GM12873 (cell line): ENCODE results near the gene CD58.

ENCODE experiments used
- CTCF ChIP-seq: IDR thresholded peaks from 2 replicates; pipeline ENCODE4 v1.5.1; 2012; ENCODE audit warnings: low read depth, mild to moderate bottlenecking, moderate library complexity, low read length, control low read depth; ENCODE audit not compliant: insufficient read depth; ENCODE audit errors: missing control alignments

CD58 gene

DNA sequence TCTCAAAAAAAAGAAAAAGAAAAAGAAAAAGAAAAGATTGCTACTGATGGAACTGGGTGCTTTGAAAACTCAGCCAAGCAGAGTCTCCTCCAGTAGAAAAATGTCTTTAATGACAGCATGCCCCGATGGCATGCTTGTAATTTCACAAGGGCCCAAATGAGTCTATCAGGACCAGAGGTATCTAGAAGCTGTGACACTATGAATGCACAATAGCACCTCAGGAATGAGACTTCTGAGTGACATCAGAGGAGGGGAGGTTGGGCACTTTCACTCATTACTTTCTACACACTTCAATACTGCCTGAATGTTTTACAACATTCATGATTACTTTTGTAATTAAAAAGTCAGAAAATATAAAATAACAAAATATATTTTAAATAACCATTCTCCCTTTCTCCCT, 15.1 kb upstream of the CD58 start:
- no peak for TF ChIP-seq CTCF

DNA sequence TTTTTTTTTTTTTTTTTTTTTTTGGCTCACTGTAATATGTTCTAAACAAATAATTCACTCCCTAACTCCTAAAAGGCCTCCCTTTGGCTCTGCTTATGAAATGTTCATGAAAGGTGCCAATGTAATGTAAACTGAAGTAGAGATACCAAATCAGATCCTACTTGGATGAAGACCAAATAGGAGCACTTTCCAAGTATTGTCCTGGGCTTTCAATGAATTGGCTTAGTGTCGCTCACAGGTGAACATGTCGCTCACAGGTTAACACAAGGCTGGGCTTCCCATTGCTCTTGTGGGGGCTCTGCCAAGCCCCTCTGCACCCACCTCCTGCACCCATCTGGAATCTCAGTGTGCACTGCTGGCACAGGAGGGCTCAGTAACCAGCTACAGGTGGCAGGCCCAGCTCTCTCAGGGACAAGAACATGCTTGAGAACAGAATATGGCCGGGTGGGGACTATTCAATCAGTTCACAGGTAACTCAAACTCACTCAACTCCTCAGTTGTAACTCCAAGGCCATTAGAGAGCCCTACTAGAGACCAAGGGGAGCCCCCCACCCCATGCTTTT, 10.6 kb upstream of the CD58 start:
- TF ChIP-seq CTCF = no peak

DNA sequence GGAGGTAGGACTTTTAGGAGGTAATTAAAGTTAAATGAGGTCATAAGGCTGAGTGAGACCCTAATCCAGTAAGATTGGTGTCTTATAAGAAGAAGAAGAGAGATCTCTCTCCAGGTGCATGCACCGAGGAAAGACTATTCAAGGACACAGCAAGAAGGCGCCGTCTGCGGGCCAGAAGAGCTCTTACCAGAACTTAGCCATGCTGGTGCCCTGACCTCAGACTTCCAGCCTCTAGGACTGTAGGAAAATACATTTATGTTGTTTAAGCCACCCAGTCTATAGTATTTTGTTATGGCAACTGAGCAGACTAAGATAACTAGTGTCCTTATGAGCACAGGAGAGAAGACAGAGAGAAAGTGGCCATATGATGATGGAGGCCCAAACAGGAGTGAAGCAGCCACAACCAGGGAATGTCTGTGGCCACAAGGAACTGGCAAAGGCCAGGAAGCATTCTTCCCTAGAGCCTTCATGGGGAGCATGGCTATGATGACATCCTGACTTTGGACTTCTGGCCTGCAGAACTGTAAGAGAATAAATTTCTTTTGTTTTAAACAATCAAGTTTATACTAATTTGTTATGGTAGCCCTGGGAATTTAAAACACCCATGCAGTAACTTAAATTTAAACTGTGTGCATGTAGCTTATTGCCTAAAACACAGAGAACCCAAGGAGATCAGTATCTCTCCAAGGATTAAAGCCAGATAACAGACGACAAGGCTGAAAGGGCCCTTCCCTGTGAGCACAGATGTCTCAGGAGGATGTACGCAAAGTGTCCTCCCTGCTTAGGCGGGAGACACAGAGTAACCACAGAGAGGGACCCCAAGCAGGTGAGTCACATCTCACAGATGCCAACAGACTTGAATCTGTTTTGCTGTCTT, 9.9 kb upstream of the CD58 start:
- TF ChIP-seq CTCF = no peak

DNA sequence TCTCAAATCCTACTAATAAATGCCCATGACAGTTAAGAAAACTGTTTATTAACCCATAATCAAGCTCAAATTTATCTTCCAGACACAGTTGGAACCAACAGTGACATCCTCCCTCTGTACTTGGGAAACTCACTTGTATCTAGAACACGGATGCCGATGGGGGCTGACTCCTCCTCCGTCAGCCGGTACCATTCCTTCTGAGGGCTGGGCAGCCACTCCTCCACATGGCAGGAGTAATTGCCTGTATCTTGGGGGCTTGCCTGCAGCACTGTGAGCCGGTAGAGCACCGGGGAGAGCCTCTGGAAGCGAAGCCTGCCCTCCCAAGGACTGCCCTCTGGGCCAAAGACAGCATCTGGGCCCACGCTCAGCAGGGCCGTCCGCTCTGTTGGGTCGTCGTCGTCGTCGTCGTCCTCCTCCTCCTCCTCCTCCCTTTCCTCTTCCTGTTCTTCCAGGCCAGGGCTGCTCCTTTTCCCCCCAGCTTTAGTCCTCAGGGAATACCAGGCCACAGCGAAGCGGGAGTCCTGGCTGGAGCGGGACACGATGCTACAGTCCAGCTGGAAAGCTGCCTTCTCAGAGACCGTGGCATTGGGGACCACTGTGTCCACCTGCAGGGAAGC, 8.5 kb upstream of the CD58 start:
- TF ChIP-seq CTCF = no peak

GRCh38 chr1:116578581-116578980, 7.8 kb upstream of the CD58 start:
- TF ChIP-seq CTCF = no peak

DNA sequence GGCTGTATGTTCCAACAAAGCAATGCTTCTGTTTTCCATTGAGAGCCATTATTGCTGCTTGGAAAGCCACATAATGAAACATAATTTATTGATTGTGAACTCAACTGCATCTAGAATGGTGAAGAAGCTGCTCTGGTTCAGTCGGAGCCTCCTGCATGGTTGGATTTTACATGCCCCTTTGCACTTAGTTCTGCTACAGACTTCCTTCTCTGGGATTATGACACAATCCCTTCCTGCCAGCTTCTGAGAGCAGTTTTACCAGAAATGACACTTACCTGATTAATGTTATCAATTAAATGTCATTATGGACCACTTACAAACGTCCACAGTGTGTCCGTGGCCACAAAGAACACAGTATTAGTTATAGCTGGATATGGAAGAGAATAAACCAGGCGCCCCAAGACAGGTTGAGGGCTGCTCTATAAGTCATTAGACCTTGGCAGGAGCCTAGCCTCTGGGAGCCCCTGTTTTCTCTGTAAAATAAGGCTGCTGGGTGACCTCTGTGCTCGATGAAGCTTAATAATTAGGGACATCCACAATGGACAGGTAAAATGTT, 7.0 kb upstream of the CD58 start:
- TF ChIP-seq CTCF = no peak

DNA sequence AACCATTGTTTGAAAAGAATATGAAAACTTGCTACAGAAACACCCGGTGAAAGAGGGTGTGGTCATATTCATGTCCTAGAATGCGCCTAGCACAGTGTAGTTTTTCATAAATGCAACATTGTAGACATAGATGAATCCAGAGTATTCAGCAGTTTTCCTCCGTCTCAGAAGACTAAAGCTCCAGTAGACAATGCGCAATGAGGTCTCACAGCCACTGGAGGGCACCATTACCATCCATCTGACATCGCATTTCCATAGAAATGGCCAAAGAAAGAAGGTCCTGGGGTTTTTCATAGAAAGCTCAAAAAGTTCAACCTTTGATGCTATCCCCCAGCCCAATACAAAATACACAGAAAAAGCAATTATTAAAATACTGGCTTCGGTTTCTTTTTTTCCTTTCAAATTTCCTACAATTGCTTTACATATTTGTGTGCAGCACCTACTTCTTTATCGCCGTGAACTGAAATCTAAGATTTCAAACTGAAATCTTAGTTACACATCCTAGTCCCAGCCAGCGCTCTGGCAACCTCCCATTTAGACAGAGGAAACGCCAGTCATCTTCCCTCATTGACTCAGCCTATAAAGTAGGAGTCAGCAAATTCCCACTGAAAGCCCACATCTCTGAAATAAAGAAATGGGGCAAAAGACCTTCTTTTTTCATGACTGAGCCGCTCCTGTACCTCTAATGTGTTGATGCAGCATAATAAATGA, 3.9 kb upstream of the CD58 start:
- TF ChIP-seq CTCF = peak; percentile 89
